HL-60 (cell line): Measurements from ENCODE around the gene CD226.

Source experiments
- DNase-seq, 2 experiments: peaks; one replicate each; pipeline ENCODE4 v3.0.0-alpha.2; 2010 to 2020; ENCODE audit warnings: low read depth in 1 of 2, low spot score in 1 of 2
- H3K27ac ChIP-seq: fragments of 250-450 bp; sonication (Bioruptor Pico); replicated peaks from 2 replicates; pipeline ENCODE4 v1.5.1; 2020; ENCODE audit warnings: mild to moderate bottlenecking, moderate library complexity
- H3K27me3 ChIP-seq: fragments of 250-450 bp; sonication (Bioruptor Pico); 2 replicates; pipeline ENCODE4 v1.5.1; 2021; ENCODE audit warnings: mild to moderate bottlenecking, moderate library complexity; ENCODE audit not compliant: insufficient read depth, poor library complexity, severe bottlenecking
- H3K4me3 ChIP-seq: replicated peaks from 2 replicates; pipeline ENCODE4 v1.5.1; 2011; ENCODE audit warnings: mild to moderate bottlenecking, control low read depth, low read length; ENCODE audit not compliant: insufficient read depth
- CTCF ChIP-seq: IDR thresholded peaks from one replicate; pipeline ENCODE4 v1.5.1; 2011; ENCODE audit warnings: low read length, control low read depth, inconsistent platforms; ENCODE audit not compliant: insufficient read depth
- GABPA ChIP-seq: IDR thresholded peaks from 2 replicates; pipeline ENCODE4 v1.6.1; 2012; ENCODE audit warnings: low read depth
- POLR2AphosphoS5 ChIP-seq: IDR thresholded peaks from 2 replicates; pipeline ENCODE4 v1.6.1; 2012; ENCODE audit warnings: low read depth
- REST ChIP-seq: IDR thresholded peaks from 2 replicates; pipeline ENCODE4 v1.6.1; 2012; ENCODE audit warnings: low read depth; ENCODE audit not compliant: insufficient replicate concordance
- SPI1 ChIP-seq: IDR thresholded peaks from 2 replicates; pipeline ENCODE4 v1.6.1; 2012; ENCODE audit warnings: low read depth, mild to moderate bottlenecking, borderline replicate concordance

CD226 gene

GRCh38 chr18:69889009-69889408 lies 58.7 kb downstream of the CD226 start:
- TF ChIP-seq CTCF (no peak), REST (no peak), POLR2AphosphoS5 (no peak), SPI1 (no peak), GABPA (no peak)
- Histone ChIP-seq H3K27ac (no peak overlapping the region), H3K4me3 (no peak overlapping the region), H3K27me3 (no peaks in the 10 kb centered on the region)
- no peak for DNase-seq

GRCh38 chr18:69887256-69887655 lies 60.4 kb downstream of the CD226 start:
- TF ChIP-seq GABPA (no peak), SPI1 (no peak)
- H3K4me3 ChIP-seq: no peak overlapping the region
- no peaks in the 10 kb centered on the region for H3K27me3 ChIP-seq
- no peak overlapping the region for H3K27ac ChIP-seq
- no peak for DNase-seq

GRCh38 chr18:69885841-69886531 lies 61.7 kb downstream of the CD226 start:
- H3K27me3 ChIP-seq: no peaks in the 10 kb centered on the region
- H3K4me3 ChIP-seq: no peak overlapping the region
- H3K27ac ChIP-seq: no peak overlapping the region
- DNase-seq: no peak
- no peak for TF ChIP-seq POLR2AphosphoS5
- no peak for TF ChIP-seq GABPA
- TF ChIP-seq REST: no peak
- no peak for TF ChIP-seq SPI1
- TF ChIP-seq CTCF: no peak

- no peak for DNase-seq
These were observed 62.3 kb downstream of the CD226 start for GRCh38 chr18:69885355-69885754.

More at GRCh38 chr18:69885355-69885754, 62.3 kb downstream of the CD226 start:
- Histone ChIP-seq H3K4me3 (no peak overlapping the region), H3K27me3 (no peaks in the 10 kb centered on the region), H3K27ac (no peak overlapping the region)
- TF ChIP-seq SPI1: no peak
- no peak for TF ChIP-seq CTCF
- no peak for TF ChIP-seq POLR2AphosphoS5
- no peak for TF ChIP-seq GABPA
- TF ChIP-seq REST: no peak
